ENCODE results near the gene CALML6. TPM values are rescaled to one million over a fixed set of nuclear protein-coding genes. Genes with fewer than 3 reads are reported as not detected.

CALML6 gene
- total RNA-seq, 1 donor from 2014 or later = 0.04 TPM

DNA sequence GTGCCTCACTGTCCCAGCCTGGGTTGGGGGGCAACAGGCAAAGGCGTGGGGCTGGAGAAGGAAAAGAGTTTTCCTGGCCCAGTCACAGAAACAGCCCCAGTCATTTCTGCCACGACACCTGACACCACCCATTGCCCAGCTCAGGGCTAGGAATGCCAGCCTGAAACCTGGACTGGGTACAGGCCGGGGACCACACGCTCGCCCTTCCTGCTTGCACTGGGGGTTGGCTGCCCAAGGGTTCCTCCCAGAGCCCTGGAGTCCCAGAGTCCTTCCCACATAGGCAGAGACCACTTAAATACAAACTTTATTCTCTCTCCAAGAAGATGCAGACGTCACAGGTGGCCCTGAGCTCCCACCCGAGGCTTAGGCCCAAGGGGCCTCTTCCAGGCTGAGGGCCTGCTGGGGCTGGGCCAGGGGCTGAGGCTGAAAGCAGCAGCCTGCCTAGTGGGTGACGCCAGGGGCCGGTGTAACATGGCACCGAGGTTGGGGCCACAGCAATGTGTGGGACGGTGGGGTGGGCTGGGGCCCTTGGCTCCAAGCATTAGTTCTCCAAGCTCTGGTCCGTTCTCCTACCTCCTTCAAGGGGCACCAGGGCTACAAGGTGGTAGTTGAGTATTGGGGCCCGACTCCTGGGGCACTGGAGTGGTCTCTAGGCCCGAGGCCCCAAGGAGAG lies 2.4 kb downstream of the CALML6 start:
- no peak overlapping the region for H3K4me3 ChIP-seq (ENCODE audit: low read depth, low read length)
- TF ChIP-seq CTCF (IDR thresholded peaks at IDR 0.05; ENCODE audit: insufficient read depth, low read length, poor library complexity, severe bottlenecking) = no peak
- no peak for DNase-seq (ENCODE audit: low read depth)
- no peaks in the 10 kb centered on the region for H3K36me3 ChIP-seq (ENCODE audit: control insufficient read depth, insufficient read depth, low read length)
- H3K27me3 ChIP-seq (ENCODE audit: control insufficient read depth, insufficient read depth, low read length) = peaks cover 10% of the 10 kb centered on the region

GRCh38 chr1:1917995-1918900 lies 3.2 kb downstream of the CALML6 start:
- DNase-seq (ENCODE audit: low read depth) = no peak
- H3K27me3 ChIP-seq (ENCODE audit: control insufficient read depth, insufficient read depth, low read length) = peaks cover 10% of the 10 kb centered on the region
- no peaks in the 10 kb centered on the region for H3K36me3 ChIP-seq (ENCODE audit: control insufficient read depth, insufficient read depth, low read length)
- no peak for TF ChIP-seq CTCF (IDR thresholded peaks at IDR 0.05; ENCODE audit: insufficient read depth, low read length, poor library complexity, severe bottlenecking)
- H3K4me3 ChIP-seq (ENCODE audit: low read depth, low read length) = peak overlapping the region; percentile 51

DNA sequence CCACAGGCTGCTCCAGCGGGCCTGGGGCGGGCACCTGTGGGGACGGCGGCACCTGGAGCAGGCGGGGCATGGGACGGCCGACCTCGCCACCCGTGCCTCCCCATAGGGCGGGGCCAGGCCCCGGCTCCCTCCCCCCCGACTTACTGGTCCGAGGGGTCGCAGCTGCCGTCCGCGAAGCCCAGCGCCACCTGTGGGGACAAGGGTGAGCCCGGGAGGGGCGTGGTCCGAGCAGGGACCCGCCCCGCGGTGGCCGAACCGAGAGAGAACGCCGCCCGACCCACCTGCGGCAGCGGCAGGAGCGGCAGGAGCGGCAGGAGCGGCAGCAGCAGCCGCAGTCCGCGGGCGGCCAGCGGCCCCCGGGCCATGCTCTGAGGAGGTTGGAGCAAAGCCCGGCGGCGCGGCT lies 3.8 kb downstream of the CALML6 start, which contains the start of gene TMEM52:
Gene TMEM52, minus strand, starts transcription at position 379 of the 403 bp plus-strand sequence. Its CDS starts 14 bp downstream, at position 365.
- no peak for DNase-seq (ENCODE audit: low read depth)
- H3K27me3 ChIP-seq (ENCODE audit: control insufficient read depth, insufficient read depth, low read length) = peaks cover 13% of the 10 kb centered on the region
- H3K4me3 ChIP-seq (ENCODE audit: low read depth, low read length) = peak within 1 kb of the TSS; percentile 51
- TF ChIP-seq CTCF (IDR thresholded peaks at IDR 0.05; ENCODE audit: insufficient read depth, low read length, poor library complexity, severe bottlenecking) = no peak
- H3K36me3 ChIP-seq (ENCODE audit: control insufficient read depth, insufficient read depth, low read length) = no peaks in the 10 kb centered on the region

DNA sequence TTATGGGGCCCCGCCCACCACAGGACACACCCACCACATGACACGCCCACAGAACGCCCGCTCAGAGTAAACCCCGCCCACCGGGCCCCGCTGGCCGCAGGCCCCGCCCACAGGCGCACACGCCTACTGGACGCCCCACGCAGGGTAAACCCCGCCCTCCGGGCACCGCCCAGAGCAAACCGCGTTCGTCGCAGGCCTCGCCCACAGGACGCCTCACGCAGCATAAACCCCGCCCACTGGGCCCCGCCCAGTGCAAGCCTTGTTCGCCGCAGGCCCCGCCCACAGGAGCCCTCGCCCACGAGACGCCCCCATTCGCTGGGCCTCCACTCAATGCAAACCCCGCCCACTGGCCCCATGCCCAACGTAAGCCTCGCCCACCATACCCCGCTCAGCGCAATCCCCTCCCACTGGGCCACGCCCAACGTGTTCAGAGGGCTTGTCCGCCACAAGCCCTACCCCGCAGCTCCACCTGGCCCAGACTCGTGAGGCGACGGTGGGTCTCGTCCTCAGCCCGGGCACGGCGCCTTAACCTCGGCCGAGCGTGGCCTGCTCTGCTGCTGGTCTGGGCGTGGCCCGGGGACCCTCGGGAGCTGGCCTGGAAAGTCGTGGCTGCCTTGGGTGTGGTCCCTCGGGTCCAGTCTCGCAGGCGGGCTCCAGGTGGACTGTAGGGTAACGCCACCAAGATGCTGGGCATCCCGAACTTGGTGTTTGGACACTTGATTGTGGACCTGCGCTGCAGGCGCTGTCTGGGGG lies 4.4 kb downstream of the CALML6 start:
- Histone ChIP-seq H3K4me3 (ENCODE audit: low read depth, low read length) (peak overlapping the region; percentile 51), H3K27me3 (ENCODE audit: control insufficient read depth, insufficient read depth, low read length) (peaks cover 13% of the 10 kb centered on the region), H3K36me3 (ENCODE audit: control insufficient read depth, insufficient read depth, low read length) (no peaks in the 10 kb centered on the region)
- DNase-seq (ENCODE audit: low read depth) = peak; percentile 83
- no peak for TF ChIP-seq CTCF (IDR thresholded peaks at IDR 0.05; ENCODE audit: insufficient read depth, low read length, poor library complexity, severe bottlenecking)

GRCh38 chr1:1920057-1920607 lies 5.1 kb downstream of the CALML6 start:
- no peak for DNase-seq (ENCODE audit: low read depth)
- H3K27me3 ChIP-seq (ENCODE audit: control insufficient read depth, insufficient read depth, low read length) = peaks cover 14% of the 10 kb centered on the region
- no peak overlapping the region for H3K4me3 ChIP-seq (ENCODE audit: low read depth, low read length)
- no peak for TF ChIP-seq CTCF (IDR thresholded peaks at IDR 0.05; ENCODE audit: insufficient read depth, low read length, poor library complexity, severe bottlenecking)
- no peaks in the 10 kb centered on the region for H3K36me3 ChIP-seq (ENCODE audit: control insufficient read depth, insufficient read depth, low read length)
